MCF 10A (cell line): Measurements from ENCODE around the gene MID2. TPM values are rescaled to one million over a fixed set of nuclear protein-coding genes. Genes with fewer than 3 reads are reported as not detected.

ENCODE experiments used
- BruUV-seq: library from RNA; stranded (reverse); fragments of 400-500 nt; replicated peaks from 2 replicates; lab custom pipeline; 2021; lab: Mats Ljungman, UMichigan
- CTCF ChIA-PET: fragments of 300-600 bp; sonication (Branson Sonifier 250); formaldehyde crosslinking; extraction: SDS; loops from one replicate; lab custom pipeline; 2021; ENCODE audit warnings: antibody characterized with exemption, inconsistent platforms; lab: Yijun Ruan, JAX
- POLR2A ChIA-PET: fragments of 300-600, 350-650 bp; sonication (Branson Sonifier 250); formaldehyde crosslinking; extraction: SDS; loops from one replicate; lab custom pipeline; 2020; ENCODE audit warnings: antibody characterized with exemption, inconsistent platforms; lab: Yijun Ruan, JAX
- DNase-seq: peaks from one replicate; pipeline ENCODE4 v3.0.0-alpha.2; 2018; ENCODE audit not compliant: unreplicated experiment
- H3K27ac Mint-ChIP-seq: one replicate; pipeline ENCODE4 v1.8.0; 2022; ENCODE audit warnings: mild to moderate bottlenecking, low read depth, mixed read lengths; ENCODE audit not compliant: unreplicated experiment
- H3K27me3 Mint-ChIP-seq: one replicate; pipeline ENCODE4 v1.8.0; 2022; ENCODE audit warnings: mixed read lengths; ENCODE audit not compliant: insufficient read depth, unreplicated experiment
- H3K36me3 Mint-ChIP-seq: one replicate; pipeline ENCODE4 v1.8.0; 2022; ENCODE audit warnings: mild to moderate bottlenecking, moderate library complexity, mixed read lengths; ENCODE audit not compliant: insufficient read depth, unreplicated experiment
- H3K4me1 Mint-ChIP-seq: one replicate; pipeline ENCODE4 v1.8.0; 2022; ENCODE audit warnings: mixed read lengths; ENCODE audit not compliant: insufficient read depth, unreplicated experiment
- H3K4me3 Mint-ChIP-seq: one replicate; pipeline ENCODE4 v1.8.0; 2022; ENCODE audit warnings: mild to moderate bottlenecking, moderate library complexity, mixed read lengths; ENCODE audit not compliant: unreplicated experiment
- H3K9me3 Mint-ChIP-seq: one replicate; pipeline ENCODE4 v1.8.0; 2022; ENCODE audit warnings: mixed read lengths; ENCODE audit not compliant: unreplicated experiment
- intact Hi-C: fragments of 100-400 bp; cut with micrococcal nuclease; formaldehyde crosslinking; loops from 2 replicates; pipeline ENCODE4 v1.14.1; 2022
- total RNA-seq: library from RNA; stranded (reverse); gene quantifications from 2 replicates; pipeline ENCODE4 v1.2.3, GENCODE V29; 2022
- TF ChIP-seq, protein P1 (sequence below): fragments of 200-600 bp; IDR thresholded peaks from one replicate; pipeline ENCODE4 v1.8.0; 2022; ENCODE audit warnings: antibody characterized with exemption, mild to moderate bottlenecking; ENCODE audit not compliant: unreplicated experiment

MID2 gene
- total RNA-seq, 1 experiment from 2014 or later, result 12.1 TPM

DNA sequence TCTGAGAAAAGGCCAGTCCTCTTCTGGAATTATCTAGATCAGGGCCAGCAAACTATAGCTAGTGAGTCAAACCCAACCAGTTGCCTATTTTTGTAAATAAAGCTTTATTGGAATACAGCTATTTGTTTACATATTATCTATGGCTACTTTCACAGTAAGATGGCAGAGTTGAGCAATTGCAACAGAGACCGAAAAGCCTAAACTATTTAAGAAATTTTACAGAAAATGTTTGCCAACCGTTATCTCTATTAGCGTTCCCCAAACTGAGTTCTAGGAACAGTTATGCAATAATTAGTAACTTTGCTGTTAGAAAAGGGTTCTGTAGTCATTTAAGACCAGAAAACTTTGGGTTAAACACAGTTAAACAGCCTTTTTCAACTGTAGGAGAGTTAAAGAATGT, 146.0 kb downstream of the MID2 start:
- H3K9me3 Mint-ChIP-seq, result no peaks in the 10 kb centered on the region
- H3K4me1 Mint-ChIP-seq, result no peaks in the 10 kb centered on the region
- intact Hi-C loops, result loop anchor here (10.0 kb wide), 1 partner anchor 297 kb away; no protein-coding TSS in a partner anchor
- H3K36me3 Mint-ChIP-seq, result no peaks in the 10 kb centered on the region
- POLR2A ChIA-PET, result no interaction called here
- TF ChIP-seq, protein P1, sequence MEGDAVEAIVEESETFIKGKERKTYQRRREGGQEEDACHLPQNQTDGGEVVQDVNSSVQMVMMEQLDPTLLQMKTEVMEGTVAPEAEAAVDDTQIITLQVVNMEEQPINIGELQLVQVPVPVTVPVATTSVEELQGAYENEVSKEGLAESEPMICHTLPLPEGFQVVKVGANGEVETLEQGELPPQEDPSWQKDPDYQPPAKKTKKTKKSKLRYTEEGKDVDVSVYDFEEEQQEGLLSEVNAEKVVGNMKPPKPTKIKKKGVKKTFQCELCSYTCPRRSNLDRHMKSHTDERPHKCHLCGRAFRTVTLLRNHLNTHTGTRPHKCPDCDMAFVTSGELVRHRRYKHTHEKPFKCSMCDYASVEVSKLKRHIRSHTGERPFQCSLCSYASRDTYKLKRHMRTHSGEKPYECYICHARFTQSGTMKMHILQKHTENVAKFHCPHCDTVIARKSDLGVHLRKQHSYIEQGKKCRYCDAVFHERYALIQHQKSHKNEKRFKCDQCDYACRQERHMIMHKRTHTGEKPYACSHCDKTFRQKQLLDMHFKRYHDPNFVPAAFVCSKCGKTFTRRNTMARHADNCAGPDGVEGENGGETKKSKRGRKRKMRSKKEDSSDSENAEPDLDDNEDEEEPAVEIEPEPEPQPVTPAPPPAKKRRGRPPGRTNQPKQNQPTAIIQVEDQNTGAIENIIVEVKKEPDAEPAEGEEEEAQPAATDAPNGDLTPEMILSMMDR, result no peak
- CTCF ChIA-PET, result interaction anchor here (1.0 to 1.2 kb wide), 2 partner anchors 22 to 101 kb away, joined by 4 to 6 read pairs; no protein-coding TSS in a partner anchor
- peaks cover 49% of the 10 kb centered on the region for H3K27me3 Mint-ChIP-seq
- BruUV-seq, result no TSS peak
- H3K4me3 Mint-ChIP-seq, result no peak overlapping the region
- no peak for DNase-seq
- H3K27ac Mint-ChIP-seq, result no peak overlapping the region

Other genes starting within 250 kb of the MID2 start
- 27.9 and 29.7 TPM in 2 replicates for gene PRPS1, start 197.4 kb upstream of the MID2 start, total RNA-seq
- 115 and 124 TPM in 2 replicates for gene TSC22D3, start 50.1 kb upstream of the MID2 start, total RNA-seq
- not detected in 2 replicates for gene NCBP2L, start 48.1 kb upstream of the MID2 start, total RNA-seq
- not detected in 2 replicates for gene TEX13B, start 156.5 kb downstream of the MID2 start, total RNA-seq
- gene VSIG1, start 219.2 kb downstream of the MID2 start, total RNA-seq, result 1.2 and 1.8 TPM in 2 replicates